NCI-H2196 treated with DMSO at 0.1 percent for 48 hours (cell line): Measurements from ENCODE around the gene RARS2.
"Not testable (repeated sequence)": the region's sequence is repeated elsewhere in the genome, so short reads cannot be mapped to it uniquely, and the experiment has no call there.

Experiments
- DNase-seq: peaks from one replicate; lab custom pipeline; 2025; ENCODE audit not compliant: unreplicated experiment; lab: John Stamatoyannopoulos, UW

Gene RARS2, protein sequence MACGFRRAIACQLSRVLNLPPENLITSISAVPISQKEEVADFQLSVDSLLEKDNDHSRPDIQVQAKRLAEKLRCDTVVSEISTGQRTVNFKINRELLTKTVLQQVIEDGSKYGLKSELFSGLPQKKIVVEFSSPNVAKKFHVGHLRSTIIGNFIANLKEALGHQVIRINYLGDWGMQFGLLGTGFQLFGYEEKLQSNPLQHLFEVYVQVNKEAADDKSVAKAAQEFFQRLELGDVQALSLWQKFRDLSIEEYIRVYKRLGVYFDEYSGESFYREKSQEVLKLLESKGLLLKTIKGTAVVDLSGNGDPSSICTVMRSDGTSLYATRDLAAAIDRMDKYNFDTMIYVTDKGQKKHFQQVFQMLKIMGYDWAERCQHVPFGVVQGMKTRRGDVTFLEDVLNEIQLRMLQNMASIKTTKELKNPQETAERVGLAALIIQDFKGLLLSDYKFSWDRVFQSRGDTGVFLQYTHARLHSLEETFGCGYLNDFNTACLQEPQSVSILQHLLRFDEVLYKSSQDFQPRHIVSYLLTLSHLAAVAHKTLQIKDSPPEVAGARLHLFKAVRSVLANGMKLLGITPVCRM

DNA sequence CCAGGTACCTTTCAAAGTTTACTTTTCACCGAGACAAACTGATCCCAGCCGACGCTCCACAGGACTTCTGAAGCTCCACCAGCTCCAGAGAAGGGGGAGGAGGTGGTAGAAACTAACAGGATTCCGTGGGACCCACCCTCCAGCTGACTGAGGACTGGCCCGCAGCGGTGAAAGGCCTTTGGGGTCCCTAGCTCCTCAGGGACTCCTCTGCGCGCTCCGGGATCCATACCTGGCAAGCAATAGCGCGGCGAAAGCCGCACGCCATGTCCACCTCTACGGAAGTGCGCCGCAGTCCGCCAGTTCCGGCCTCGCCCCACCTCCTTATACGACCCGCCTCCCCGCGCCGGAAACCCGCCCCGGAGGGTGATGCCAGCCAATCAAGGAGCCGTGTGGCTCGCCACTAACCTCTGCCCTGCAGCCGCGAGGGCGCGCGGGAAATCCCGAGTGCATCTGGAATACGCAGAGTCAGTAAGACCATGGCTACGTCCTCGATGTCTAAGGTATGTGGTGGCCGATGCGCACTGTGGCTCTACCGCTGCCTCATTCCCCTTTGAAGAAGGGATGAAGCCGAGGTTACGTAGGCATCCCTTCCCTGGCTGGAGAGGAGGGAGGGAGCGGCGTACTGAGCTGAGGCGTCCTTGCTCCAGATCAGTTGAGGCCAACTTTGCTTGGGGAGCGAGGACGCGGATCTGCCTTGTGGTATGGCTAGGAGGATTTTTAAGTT lies at the start of gene RARS2, which contains the start of gene ORC3:
Gene RARS2, minus strand, starts transcription at position 295 of the 724 bp plus-strand sequence. Its CDS starts 30 bp downstream, at position 265.
Gene ORC3, plus strand, starts transcription at position 443 of the 724 bp plus-strand sequence. Its CDS starts 34 bp downstream, at position 477.
- peak; percentile 89 for DNase-seq

DNA sequence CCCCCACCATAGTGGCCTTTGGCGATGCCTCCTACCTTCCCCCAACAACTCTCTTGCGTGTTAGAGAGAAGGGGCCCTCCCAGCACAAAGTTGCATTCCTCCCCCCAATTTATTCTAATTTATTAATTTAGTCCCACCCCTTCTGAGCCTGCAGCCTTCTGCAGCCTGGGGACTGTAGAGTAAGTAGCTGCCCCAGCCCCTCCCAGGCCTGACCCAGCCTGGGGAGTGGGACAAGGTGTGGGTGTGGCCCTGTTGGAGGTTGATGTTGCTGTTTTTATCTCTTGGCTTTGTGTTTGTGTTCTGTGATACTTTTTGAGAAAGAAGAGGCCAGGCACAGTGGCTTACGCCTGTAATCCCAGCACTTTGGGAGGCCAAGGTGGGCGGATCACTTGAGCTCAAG lies 49.6 kb upstream of the RARS2 start:
- no peak for DNase-seq

DNA sequence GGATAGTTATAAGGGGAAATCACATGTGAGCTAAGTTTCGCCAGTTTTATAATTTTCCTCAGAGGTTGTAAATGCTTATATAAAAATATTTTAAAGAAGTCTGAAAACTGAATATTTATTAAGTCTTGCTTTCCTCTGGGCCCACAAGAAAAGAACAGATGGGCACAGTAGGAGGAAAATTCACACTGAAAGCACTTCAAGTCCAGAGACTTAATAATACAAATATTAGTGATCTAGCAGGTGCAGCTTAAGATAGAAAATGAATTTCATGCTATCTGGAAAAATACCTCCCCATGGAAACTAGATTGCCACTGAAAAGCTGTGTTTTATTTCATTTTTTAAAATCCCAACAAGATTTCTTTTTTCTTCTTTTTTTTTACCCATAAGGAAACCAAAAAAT lies 47.3 kb upstream of the RARS2 start:
- DNase-seq, result no peak

DNA sequence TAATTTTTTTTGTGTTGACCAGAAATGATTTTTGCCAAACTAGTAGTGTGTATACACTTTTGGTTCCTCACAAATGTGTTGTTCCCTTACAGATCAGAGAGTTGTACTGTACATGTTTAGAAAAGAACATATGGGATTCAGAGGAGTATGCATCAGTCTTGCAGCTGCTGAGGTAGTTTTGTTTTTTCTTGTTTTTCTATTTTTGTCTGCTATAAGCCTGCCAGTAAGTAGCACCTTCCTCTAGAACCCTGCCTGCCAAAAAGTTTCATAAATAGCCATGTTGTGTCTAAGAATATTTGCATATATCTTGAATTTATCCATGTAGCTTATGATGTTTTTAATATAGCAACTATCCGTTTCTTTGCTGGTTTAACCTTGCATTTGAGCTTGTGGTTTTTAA lies 46.5 kb upstream of the RARS2 start:
- DNase-seq, result no peak

DNA sequence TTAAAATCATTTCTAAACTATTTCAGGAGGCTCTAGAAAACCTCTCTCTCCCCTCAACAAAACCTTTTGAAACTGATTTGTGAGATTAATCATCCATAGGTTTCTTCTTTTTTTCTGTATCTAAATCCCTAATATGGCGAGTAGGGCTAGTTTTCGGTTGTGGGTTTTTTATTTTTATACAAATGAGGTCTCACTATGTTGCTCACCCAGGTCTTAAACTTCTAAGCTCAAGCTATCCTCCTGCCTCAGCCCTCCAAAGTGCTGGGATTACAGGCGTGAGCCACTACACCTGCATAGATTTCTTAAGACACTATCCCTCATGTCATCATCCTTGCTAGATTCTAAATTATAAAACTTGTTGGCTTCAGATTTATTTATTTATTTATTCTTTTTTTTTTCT lies 44.1 kb upstream of the RARS2 start:
- DNase-seq, result no peak

DNA sequence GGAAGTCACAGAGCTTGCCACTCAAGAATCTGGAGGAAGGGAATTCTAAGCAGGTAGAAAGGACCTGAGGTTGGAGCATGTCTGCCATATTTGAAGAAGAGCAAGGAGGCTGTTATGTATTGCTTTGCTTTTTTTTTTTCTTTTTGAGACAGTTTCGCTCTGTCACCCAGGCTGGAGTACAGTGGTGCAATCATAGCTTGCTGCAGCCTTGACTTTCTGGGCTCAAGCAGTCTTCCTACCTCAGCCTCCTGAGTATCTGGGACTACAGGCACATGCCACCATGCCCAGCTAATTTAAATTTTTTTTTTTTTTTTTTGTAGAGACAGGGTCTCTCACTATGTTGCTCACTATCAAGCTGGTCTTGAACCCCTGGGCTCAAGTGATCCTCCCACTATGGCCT lies 41.0 kb upstream of the RARS2 start:
- no peak for DNase-seq

DNA sequence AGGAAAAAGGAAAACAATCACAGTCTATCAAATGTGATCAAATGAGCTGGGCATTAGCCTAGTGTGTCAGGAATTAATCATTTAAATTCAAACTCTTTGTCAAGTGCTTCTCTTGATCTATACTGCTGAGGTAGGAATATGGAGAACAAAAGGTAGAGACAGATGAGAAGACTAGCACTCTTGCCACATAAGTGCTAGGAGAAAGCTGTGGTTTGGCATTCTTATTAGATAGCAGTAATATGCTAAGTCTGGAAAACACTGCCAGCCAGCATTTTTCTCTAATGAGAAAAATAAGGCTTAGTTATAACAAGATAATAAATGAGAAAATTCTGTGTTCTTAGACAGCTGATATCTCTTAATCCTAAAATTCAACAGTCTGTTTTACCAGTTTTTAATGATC lies 39.1 kb upstream of the RARS2 start:
- DNase-seq, result no peak

DNA sequence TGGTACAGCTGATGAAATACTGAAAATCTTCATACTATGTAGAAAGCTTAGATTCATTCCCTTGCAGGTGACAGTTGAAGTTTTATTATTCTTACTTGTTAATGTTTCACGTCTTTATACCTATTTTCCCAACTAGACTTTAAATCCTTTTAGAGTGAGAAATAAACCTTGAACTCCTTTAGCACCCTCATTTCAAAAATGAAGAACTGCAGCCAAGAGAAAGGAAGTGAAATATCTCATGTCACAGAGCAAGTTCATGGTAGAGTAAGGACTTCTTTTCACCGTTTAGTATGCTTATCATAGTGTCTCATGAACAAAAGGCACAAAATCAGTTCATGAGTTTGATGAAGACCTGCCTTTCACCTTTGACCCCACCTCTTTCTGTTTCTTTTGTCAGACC lies 38.6 kb upstream of the RARS2 start:
- no peak for DNase-seq

DNA sequence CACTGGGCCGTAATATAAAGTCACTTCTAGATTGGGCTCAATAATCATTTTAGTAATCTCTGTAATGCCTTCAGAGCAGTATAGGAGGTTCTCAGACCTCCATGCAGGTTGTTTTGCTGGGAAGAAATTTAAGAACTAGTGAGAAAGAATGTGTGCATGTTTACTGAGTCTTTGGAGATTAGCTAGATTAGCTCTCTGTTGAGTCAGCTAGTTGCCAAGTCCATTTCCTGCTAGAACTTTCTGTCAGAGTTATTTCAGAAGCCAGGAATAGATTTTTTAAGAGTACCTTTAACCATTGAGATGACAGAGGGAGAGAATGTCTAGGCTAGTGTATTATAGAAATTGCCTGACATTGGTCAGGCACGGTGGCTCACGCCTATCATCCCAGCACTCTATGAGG lies 33.5 kb upstream of the RARS2 start:
- DNase-seq, result no peak

DNA sequence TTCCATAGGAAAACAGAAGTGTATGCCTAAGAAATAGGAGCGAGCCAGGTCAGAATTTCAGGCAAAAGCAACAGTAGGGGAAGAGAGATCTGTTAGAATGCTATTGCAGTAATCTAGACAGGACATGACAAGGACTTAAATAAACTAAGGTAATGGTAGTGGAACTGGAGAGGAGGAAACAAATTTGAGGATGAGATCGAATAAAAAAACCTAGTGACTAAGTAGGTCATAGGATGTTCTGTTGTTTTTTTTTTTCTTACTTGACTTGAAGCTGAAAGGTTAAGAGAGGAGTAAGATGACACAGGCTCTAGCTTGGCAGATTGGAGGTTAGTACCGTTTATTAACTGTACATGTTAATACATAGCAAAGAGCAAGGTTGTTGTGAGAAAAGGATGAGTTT lies 28.7 kb upstream of the RARS2 start:
- no peak for DNase-seq

DNA sequence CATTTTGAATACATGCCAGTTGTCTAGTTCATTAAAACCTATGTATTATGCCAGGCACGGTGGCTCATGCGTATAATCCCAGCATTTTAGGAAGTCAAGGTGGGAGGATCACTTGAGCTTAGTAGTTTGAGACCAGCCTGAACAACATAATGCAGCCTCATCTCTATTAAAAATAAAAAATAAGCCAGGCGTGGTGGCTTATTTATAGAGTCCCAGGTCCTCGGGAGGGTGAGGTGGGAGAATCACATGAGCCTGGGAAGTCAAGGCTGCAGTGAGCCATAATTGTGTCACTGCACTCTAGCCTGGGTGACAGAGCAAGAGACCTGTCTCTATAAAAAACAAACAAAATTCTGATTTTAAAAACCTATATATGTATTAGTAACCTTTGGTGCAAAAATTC lies 27.6 kb upstream of the RARS2 start:
- no peak for DNase-seq

DNA sequence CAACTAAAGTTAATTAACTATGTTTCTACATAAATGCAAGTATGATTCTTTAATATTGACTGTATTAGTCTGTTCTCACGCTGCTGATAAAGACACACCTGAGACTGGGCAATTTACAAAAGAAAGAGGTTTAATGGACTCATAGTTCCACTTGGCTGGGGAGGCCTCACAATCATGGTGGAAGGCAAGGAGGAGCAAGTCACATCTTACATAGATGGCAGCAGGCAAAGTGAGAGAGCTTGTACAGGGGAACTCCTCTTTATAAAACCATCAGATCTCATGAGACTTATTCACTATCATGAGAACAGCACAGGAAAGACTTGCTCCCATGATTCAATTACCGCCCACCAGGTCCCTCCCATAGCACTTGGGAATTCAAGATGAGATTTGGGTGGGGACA lies 23.2 kb upstream of the RARS2 start:
- DNase-seq, result not testable (repeated sequence)

DNA sequence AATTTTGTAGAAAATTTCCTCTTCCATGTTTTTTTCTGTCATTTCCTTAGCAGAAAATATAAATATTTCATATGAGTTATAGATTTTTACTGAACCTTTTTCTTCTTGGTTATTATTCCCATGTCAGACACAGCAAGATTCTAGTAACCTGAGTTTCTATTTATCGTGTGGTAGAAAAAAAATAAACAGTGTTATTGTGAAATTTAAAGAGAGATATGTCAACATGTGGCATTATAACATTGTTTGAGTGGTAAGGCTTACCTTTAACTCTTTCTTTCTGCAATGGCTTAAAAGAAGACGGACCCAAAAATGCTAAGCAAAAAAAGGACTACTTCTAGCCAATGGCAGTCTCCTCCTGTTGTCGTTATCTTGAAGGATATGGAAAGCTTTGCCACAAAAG lies 19.0 kb upstream of the RARS2 start:
- no peak for DNase-seq

DNA sequence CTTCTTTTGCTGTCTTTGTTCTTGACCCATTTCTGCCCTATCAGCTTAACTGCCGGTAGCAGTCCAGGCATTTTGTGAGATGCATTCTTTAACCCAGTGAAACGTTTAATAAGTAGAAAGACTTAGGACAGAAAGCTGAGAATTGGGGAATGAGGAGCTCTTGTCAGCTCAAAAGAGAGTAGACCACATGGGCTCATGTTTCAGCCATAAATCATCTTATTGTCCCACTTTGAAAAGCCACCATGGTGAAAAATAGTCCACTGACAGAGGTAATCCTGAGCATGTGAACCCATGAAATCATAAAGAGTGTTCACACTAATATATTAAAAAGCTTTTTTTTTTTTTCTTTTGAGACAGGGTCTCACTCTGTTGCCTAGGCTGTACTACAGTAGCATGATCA lies 16.4 kb upstream of the RARS2 start:
- DNase-seq, result no peak

DNA sequence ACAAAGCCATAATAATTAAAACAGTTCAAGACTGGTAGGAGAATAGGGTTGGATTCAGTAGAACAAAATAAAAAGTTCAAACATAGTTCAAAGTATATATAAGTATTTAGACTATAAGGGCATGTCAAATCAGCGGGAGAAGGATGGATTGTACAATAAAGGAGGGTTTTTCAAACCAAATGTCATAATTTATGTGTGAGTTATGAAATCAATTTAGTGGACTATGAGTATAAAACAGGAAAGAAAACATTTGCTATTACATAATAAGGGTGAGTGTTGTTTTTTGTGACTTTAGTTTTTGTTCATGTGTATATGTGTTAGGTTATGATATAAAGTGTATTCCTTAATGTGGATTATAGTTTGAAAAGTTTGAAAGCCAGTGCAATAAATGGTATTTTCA lies 10.8 kb upstream of the RARS2 start:
- no peak for DNase-seq

DNA sequence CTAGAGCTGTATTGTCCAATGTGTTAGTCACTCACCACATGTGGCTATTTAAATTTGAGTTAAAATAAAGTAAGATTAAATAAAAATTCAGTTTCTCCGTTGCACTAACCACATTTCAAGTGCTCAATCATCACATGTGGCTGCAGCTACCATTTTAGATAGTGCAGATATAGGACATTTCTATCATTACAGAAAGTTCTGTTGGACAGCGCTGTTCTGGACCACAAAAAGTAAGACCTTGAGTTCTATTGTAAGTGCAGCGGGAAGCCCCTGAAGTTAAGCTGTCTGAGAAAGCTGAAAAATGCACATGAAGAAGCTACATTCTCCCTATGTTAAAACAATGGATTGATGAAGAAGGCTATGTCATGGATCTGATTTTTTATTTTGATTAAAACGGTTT lies 1.2 kb upstream of the RARS2 start:
- DNase-seq, result no peak

DNA sequence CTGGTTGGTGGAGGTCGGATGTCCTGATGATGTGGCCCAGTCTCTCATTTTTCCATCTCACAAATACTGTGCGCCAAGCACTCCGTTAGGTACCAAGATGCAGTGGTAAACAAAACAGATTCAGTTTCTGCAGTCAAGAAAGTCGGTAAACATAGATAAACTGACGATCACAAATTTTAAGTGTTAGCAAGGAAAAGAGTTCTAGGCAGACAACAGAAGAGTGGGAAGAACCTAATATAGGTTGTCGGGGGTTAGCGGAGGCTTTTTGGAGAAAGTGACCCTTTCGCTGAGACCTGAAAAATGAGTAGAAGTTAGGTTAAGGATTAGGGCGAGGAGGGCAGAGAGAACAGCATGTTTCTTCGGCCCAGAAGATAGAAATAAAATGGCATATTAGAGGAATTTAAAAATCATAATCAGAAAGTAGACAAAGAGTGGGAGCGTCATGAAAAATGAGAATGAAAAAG lies 662 bp upstream of the RARS2 start:
- DNase-seq, result no peak

DNA sequence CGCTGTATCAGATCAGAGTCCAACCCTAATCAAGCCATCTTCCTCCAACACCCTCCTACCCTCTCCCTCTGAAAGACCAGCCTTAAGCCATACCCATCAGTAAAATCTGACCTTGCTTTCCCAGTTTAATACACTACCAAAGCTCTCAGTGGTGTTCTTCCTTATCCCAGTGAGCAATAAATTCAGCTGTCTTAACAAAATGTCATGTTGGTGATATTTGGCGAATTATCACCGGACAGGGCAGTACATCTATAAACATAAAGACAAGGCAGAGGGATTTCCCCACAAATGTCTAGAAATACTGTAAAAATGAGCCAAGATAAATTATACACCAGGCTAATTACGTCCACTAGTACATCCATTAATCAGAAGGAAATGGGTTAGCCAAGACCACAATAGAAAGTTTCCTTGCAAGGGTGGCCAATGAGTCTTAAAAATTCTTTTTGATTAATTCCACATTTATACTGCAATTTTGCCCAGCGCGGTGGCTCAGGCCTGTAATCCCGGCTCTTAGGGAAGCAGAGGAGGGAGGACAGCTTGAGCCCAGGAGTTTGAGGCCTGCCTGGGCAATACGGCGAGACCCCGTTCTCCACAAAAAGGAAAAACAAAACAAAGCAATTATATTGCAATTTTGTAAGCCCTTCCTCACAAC lies 905 bp downstream of the RARS2 start:
- no peak for DNase-seq

DNA sequence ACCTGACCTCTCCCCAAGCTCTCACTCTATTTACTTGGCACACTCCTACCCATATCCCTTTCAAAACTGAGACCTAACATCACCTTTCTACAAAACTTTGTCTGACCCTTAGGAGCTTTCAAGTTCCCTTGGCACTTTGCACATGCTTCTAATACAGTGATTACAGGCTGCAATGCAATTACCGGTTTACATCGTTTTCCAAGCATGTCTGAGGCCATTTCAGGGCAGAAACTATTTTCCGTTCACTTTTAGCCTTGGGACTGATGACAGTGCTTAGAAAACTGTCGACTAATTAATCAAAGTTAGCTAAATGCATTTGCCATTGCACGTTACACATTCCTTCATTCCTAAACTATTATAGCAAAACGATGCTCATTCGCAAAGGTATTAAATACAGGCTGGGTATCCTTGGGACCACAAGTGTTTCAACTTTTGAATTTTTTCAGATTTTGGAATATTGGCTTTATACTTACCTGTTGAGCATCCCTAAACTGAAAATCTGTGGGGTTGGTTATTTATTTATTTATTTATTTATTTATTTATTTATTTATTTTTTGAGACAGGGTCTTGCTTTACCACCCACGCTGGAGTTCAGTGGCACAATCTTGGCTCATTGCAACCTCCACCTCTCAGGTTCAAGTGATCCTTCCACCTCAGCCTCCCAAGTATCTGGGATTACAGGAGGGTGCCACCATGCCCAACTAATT lies 3.3 kb downstream of the RARS2 start:
- DNase-seq, result no peak

DNA sequence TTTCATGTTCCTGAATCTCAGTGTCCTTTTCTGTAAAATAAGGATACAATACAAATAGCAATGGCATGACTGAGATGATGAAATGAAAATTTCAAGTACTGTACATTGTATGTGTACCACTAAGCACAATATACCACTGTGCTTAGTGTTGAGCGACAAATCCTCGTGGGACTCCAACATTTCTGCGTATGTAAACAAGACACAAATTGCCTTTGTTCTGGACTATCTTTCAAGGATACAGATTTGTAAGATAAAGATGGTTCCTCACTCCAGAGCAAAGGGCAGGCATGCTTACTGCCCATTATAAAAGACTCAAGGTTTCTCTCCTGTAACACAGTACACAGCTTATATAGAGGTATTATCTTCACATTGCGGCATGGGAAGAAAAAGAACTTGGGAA lies 6.0 kb downstream of the RARS2 start:
- no peak for DNase-seq

DNA sequence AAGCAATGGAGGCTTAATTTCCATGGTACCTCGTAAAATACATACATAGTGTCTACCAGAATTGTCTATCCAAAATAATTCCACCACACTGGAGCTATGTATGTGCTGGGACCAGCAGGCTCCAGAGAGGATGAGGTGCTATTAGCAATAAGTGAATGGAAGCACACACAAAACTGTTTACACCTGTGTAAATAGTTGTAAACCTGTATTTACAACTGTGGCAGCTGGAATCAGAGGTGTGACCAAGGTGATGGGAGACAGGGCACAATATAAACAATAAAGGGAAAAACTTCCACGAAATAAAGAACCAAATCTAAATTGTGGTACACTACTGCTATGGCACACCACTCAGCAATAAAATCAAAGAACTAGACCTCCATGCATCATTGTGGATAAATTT lies 14.4 kb downstream of the RARS2 start:
- DNase-seq, result no peak
